Measurements from ENCODE around the gene MSH6.

The MSH6 gene

GRCh38 chr2:47784352-47784851 lies 1.5 kb downstream of the MSH6 start:
- peaks cover 21% of the 10 kb centered on the region for H3K9me3 Mint-ChIP-seq
- no peak for TF ChIP-seq CTCF (IDR thresholded peaks at IDR 0.05)
- DNase-seq, result peak; percentile 20
- H3K4me1 Mint-ChIP-seq, result peaks cover 21% of the 10 kb centered on the region
- peaks cover 38% of the 10 kb centered on the region for H3K36me3 Mint-ChIP-seq (ENCODE audit: low read depth)
- peak overlapping the region; percentile 92 for H3K4me3 Mint-ChIP-seq
- no peaks in the 10 kb centered on the region for H3K27me3 Mint-ChIP-seq (ENCODE audit: low read depth, poor library complexity)
- no peak overlapping the region for H3K27ac Mint-ChIP-seq

GRCh38 chr2:47785986-47786385 lies 3.0 kb downstream of the MSH6 start:
- no peak for DNase-seq
- Mint-ChIP-seq H3K36me3 (ENCODE audit: low read depth) (peaks cover 54% of the 10 kb centered on the region), H3K27me3 (ENCODE audit: low read depth, poor library complexity) (no peaks in the 10 kb centered on the region), H3K9me3 (peaks cover 21% of the 10 kb centered on the region), H3K4me1 (peaks cover 19% of the 10 kb centered on the region), H3K27ac (peak overlapping the region; percentile 32), H3K4me3 (peak overlapping the region; percentile 92)
- TF ChIP-seq CTCF (IDR thresholded peaks at IDR 0.05), result no peak

- H3K4me3 Mint-ChIP-seq, result no peak overlapping the region
- peaks cover 99% of the 10 kb centered on the region for H3K36me3 Mint-ChIP-seq (ENCODE audit: low read depth)
Measured at GRCh38 chr2:47796090-47796697, 13.2 kb downstream of the MSH6 start.

GRCh38 chr2:47798631-47799030 lies 15.7 kb downstream of the MSH6 start:
- H3K27me3 Mint-ChIP-seq (ENCODE audit: low read depth, poor library complexity), result no peaks in the 10 kb centered on the region
- no peak for TF ChIP-seq CTCF (IDR thresholded peaks at IDR 0.05)
- H3K4me1 Mint-ChIP-seq, result no peaks in the 10 kb centered on the region
- H3K9me3 Mint-ChIP-seq, result peaks cover 38% of the 10 kb centered on the region
- H3K4me3 Mint-ChIP-seq, result no peak overlapping the region
- no peak for DNase-seq
- H3K27ac Mint-ChIP-seq, result no peak overlapping the region
- peaks cover 100% of the 10 kb centered on the region for H3K36me3 Mint-ChIP-seq (ENCODE audit: low read depth)

More at GRCh38 chr2:47796090-47796697, 13.2 kb downstream of the MSH6 start:
- no peak for TF ChIP-seq CTCF (IDR thresholded peaks at IDR 0.05)
- Mint-ChIP-seq H3K4me1 (no peaks in the 10 kb centered on the region), H3K27ac (no peak overlapping the region), H3K9me3 (peaks cover 17% of the 10 kb centered on the region), H3K27me3 (ENCODE audit: low read depth, poor library complexity) (no peaks in the 10 kb centered on the region)
- DNase-seq, result no peak

- no peak for TF ChIP-seq CTCF (IDR thresholded peaks at IDR 0.05)
- Mint-ChIP-seq H3K27me3 (ENCODE audit: low read depth, poor library complexity) (no peaks in the 10 kb centered on the region), H3K4me3 (no peak overlapping the region), H3K9me3 (peaks cover 40% of the 10 kb centered on the region), H3K4me1 (no peaks in the 10 kb centered on the region), H3K27ac (no peak overlapping the region), H3K36me3 (ENCODE audit: low read depth) (peaks cover 100% of the 10 kb centered on the region)
- DNase-seq, result no peak
Measured at GRCh38 chr2:47799031-47799609, 16.2 kb downstream of the MSH6 start.

- Mint-ChIP-seq H3K27me3 (ENCODE audit: low read depth, poor library complexity) (no peaks in the 10 kb centered on the region), H3K27ac (no peak overlapping the region), H3K4me3 (no peak overlapping the region), H3K4me1 (no peaks in the 10 kb centered on the region), H3K9me3 (peaks cover 36% of the 10 kb centered on the region), H3K36me3 (ENCODE audit: low read depth) (peaks cover 100% of the 10 kb centered on the region)
- TF ChIP-seq CTCF (IDR thresholded peaks at IDR 0.05), result no peak
- DNase-seq, result no peak
Measured at GRCh38 chr2:47801118-47801517, 18.2 kb downstream of the MSH6 start.
